ENCODE data around the gene NAP1L4. TPM values are rescaled to one million over a fixed set of nuclear protein-coding genes. Genes with fewer than 3 reads are reported as not detected.
A peak's percentile ranks its signal among the peaks of the same experiment; 100 is the strongest.
"Not testable (repeated sequence)": the region's sequence is repeated elsewhere in the genome, so short reads cannot be mapped to it uniquely, and the experiment has no call there.

The NAP1L4 gene
- total RNA-seq, 1 experiment from 2014 or later = 140 TPM

DNA sequence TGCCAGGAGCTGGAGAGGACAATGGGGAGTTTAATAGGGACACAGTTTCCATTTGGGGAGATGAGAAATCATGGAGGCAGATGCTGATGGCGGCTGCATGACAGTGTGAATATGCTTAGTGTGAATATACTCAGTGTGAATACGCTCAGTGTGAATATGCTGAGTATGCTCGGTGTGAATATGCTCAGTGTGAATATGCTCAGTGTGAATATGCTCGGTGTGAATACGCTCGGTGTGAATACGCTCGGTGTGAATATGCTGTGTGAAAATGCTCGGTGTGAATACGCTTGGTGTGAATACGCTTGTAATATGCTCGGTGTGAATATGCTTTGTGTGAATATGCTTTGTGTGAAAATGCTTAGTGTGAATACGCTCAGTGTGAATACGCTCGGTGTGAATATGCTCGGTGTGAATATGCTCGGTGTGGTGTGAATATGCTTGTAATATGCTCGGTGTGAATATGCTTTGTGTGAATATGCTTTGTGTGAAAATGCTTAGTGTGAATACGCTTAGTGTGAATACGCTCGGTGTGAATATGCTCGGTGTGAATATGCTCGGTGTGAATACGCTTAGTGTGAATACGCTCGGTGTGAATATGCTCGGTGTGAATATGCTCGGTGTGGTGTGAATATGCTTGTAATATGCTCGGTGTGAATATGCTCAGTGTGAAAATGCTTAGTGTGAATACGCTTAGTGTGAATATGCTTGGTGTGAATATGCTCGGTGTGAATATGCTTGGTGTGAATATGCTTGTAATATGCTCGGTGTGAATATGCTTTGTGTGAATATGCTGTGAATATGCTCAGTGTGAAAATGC, 54.3 kb downstream of the NAP1L4 start:
- H3K27ac Mint-ChIP-seq (ENCODE audit: unreplicated experiment) = peak overlapping the region; percentile 77
- intact Hi-C loops (cut with micrococcal nuclease; ENCODE audit: unreplicated experiment); H3K4me3 Mint-ChIP-seq (ENCODE audit: low read depth, unreplicated experiment); H3K27me3 Mint-ChIP-seq (ENCODE audit: unreplicated experiment); DNase-seq; BruUV-seq (replicated peaks): not testable (repeated sequence)
- CTCF ChIA-PET = interaction anchor here (0.9 kb wide), 1 partner anchor 52 kb away, joined by 3 read pairs; no protein-coding TSS in a partner anchor
- peaks cover 16% of the 10 kb centered on the region for H3K4me1 Mint-ChIP-seq (ENCODE audit: low read depth, unreplicated experiment)
- H3K36me3 Mint-ChIP-seq (ENCODE audit: insufficient read depth, unreplicated experiment) = peaks cover 52% of the 10 kb centered on the region
- peaks cover 12% of the 10 kb centered on the region for H3K9me3 Mint-ChIP-seq (ENCODE audit: low read depth, unreplicated experiment)

DNA sequence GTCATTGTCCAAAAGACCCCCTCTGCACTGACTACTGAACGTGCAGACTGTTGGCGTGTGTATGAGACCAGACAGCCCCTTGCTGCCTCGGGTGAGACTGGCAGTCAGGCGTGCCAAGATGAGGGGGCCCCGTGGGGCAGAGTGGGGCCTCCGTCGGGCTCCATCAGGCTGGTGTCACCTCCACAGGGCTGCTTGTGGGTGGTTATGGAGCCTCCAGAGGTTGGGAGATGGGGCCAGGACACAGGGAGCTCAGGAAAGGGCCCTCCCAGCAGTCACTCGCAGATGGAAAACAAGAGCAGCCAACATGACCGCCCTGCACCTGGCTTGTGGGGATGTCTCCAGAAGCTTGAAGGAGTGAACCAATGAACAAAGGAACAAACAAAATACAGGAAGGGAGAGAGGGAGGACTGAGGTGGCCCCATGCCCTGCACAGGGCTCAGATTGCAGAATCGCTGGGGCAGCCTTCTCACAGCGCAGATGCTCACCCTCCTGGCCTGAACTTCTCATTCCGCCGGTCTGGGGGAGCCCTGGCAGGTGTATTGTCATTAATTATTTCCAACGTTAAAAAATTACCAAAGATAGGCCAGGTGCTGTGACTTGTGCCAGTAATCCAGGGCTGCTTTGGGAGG, 57.4 kb downstream of the NAP1L4 start:
- CTCF ChIA-PET = interaction anchor here (2.2 kb wide), 1 partner anchor 42 kb away, joined by 8 read pairs; no protein-coding TSS in a partner anchor
- intact Hi-C loops (cut with micrococcal nuclease; ENCODE audit: unreplicated experiment) = no loop called here
- BruUV-seq (replicated peaks) = no TSS peak

DNA sequence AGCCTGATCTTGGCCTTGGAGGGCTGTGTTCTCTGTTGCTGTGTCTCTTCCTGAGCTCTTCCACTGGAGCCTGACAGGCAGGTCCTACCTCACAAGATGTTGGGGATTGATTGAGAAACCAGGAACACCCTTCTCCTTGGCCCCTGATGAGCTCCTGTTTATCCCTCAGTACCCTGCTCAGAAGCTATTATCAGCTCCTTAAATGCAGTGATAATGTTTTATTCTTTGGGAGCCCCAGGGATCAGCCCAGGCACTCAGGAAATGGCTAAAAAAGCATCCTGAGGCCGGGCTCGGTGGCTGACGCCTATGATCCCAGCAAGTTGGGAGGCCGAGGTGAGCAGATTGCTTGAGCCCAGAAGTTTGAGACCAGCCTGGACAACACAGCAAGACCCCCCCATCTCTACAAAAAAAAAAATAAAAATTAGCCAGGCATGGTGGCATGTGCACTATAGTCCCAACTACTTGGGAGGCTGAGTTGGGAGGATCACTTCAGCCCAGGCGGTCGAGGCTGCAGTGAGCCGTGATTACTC, 58.0 kb downstream of the NAP1L4 start:
- intact Hi-C loops (cut with micrococcal nuclease; ENCODE audit: unreplicated experiment) = no loop called here
- H3K4me1 Mint-ChIP-seq (ENCODE audit: low read depth, unreplicated experiment) = peaks cover 15% of the 10 kb centered on the region
- no peaks in the 10 kb centered on the region for H3K27me3 Mint-ChIP-seq (ENCODE audit: unreplicated experiment)
- H3K4me3 Mint-ChIP-seq (ENCODE audit: low read depth, unreplicated experiment) = peak overlapping the region; percentile 12
- peaks cover 12% of the 10 kb centered on the region for H3K9me3 Mint-ChIP-seq (ENCODE audit: low read depth, unreplicated experiment)
- peaks cover 50% of the 10 kb centered on the region for H3K36me3 Mint-ChIP-seq (ENCODE audit: insufficient read depth, unreplicated experiment)
- CTCF ChIA-PET = interaction anchor here (1.0 to 2.2 kb wide), 4 partner anchors 12 to 401 kb away, joined by 3 to 8 read pairs (median 5); no protein-coding TSS in a partner anchor
- no peak for DNase-seq
- TF ChIP-seq, protein P1, sequence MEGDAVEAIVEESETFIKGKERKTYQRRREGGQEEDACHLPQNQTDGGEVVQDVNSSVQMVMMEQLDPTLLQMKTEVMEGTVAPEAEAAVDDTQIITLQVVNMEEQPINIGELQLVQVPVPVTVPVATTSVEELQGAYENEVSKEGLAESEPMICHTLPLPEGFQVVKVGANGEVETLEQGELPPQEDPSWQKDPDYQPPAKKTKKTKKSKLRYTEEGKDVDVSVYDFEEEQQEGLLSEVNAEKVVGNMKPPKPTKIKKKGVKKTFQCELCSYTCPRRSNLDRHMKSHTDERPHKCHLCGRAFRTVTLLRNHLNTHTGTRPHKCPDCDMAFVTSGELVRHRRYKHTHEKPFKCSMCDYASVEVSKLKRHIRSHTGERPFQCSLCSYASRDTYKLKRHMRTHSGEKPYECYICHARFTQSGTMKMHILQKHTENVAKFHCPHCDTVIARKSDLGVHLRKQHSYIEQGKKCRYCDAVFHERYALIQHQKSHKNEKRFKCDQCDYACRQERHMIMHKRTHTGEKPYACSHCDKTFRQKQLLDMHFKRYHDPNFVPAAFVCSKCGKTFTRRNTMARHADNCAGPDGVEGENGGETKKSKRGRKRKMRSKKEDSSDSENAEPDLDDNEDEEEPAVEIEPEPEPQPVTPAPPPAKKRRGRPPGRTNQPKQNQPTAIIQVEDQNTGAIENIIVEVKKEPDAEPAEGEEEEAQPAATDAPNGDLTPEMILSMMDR (IDR thresholded peaks at IDR 0.05; ENCODE audit: unreplicated experiment) = no peak
- BruUV-seq (replicated peaks) = no TSS peak
- peak overlapping the region; percentile 73 for H3K27ac Mint-ChIP-seq (ENCODE audit: unreplicated experiment)

More for the DNA sequence above, 57.4 kb downstream of the NAP1L4 start:
- TF ChIP-seq, protein P1 (IDR thresholded peaks at IDR 0.05; ENCODE audit: unreplicated experiment) = no peak
- H3K4me3 Mint-ChIP-seq (ENCODE audit: low read depth, unreplicated experiment) = no peak overlapping the region
- DNase-seq = no peak
- no peak overlapping the region for H3K27ac Mint-ChIP-seq (ENCODE audit: unreplicated experiment)
- H3K4me1 Mint-ChIP-seq (ENCODE audit: low read depth, unreplicated experiment) = peaks cover 18% of the 10 kb centered on the region
- peaks cover 50% of the 10 kb centered on the region for H3K36me3 Mint-ChIP-seq (ENCODE audit: insufficient read depth, unreplicated experiment)
- H3K9me3 Mint-ChIP-seq (ENCODE audit: low read depth, unreplicated experiment) = peaks cover 12% of the 10 kb centered on the region
- H3K27me3 Mint-ChIP-seq (ENCODE audit: unreplicated experiment) = no peaks in the 10 kb centered on the region

DNA sequence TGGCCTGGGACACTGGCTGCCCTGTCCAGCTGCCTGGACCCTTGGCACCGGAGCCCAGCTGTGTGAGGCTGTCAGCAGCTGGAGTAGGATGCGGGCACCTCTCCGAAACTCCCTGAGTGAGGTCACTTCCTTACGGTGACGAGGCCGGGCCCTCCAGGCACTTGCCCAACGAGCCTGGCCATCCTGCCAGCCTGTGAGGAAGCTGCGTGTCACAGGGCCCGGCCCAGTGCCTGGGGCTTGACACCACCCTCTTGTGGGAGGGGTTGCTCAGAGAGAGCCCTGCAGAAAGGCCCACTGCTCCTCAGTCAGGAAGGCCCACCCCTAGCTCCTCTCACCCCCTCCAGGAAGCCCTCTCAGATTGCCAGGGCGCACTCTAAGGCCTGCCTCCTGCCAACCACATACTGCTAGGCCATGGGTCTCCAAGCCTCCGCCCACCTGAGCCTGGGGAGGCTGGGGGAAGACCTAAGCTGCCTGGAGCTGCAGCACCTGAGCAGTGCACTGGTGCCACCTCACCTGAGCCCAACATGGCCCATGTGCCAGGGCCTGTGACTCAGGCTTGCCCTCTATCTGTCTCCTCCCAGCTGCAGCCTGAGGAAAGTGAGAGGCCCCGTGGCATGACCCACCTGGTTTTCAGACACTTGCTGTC, 58.6 kb downstream of the NAP1L4 start:
- peaks cover 15% of the 10 kb centered on the region for H3K4me1 Mint-ChIP-seq (ENCODE audit: low read depth, unreplicated experiment)
- peaks cover 50% of the 10 kb centered on the region for H3K36me3 Mint-ChIP-seq (ENCODE audit: insufficient read depth, unreplicated experiment)
- CTCF ChIA-PET = interaction anchor here (1.0 to 2.2 kb wide), 4 partner anchors 13 to 400 kb away, joined by 3 to 8 read pairs (median 5); no protein-coding TSS in a partner anchor
- intact Hi-C loops (cut with micrococcal nuclease; ENCODE audit: unreplicated experiment) = no loop called here
- H3K9me3 Mint-ChIP-seq (ENCODE audit: low read depth, unreplicated experiment) = peaks cover 9% of the 10 kb centered on the region
- no peaks in the 10 kb centered on the region for H3K27me3 Mint-ChIP-seq (ENCODE audit: unreplicated experiment)
- H3K4me3 Mint-ChIP-seq (ENCODE audit: low read depth, unreplicated experiment) = peak overlapping the region; percentile 12
- H3K27ac Mint-ChIP-seq (ENCODE audit: unreplicated experiment) = peak overlapping the region; percentile 73
- peak; percentile 92 for DNase-seq
- BruUV-seq (replicated peaks) = no TSS peak
- TF ChIP-seq, protein P1 (IDR thresholded peaks at IDR 0.05; ENCODE audit: unreplicated experiment) = no peak

Data from Calu3 (cell line).